Gastroesophageal sphincter (tissue), 3 donors: ENCODE data around the gene ANKRA2.

Experiments used
- EP300 ChIP-seq: sonication (generic); formaldehyde crosslinking; IDR thresholded peaks from one replicate; pipeline ENCODE4 v1.6.1; 2017; ENCODE audit warnings: antibody characterized with exemption, mild to moderate bottlenecking
- POLR2A ChIP-seq, 2 donors: fragments of 450-650 bp; IDR thresholded peaks; one replicate each; pipeline ENCODE4 v1.6.1; 2017; ENCODE audit warnings: antibody characterized with exemption in 2 of 2, mild to moderate bottlenecking in 2 of 2, moderate library complexity in 1 of 2
- POLR2AphosphoS5 ChIP-seq: sonication (generic); formaldehyde crosslinking; IDR thresholded peaks from one replicate; pipeline ENCODE4 v1.6.1; 2017; ENCODE audit warnings: antibody characterized with exemption
- TF ChIP-seq, protein P1 (sequence below), 4 experiments: fragments of 200-600 bp in 2 of 4; fragments of 450-650 bp in 2 of 4; sonication (generic) in 1 of 4; IDR thresholded peaks; one replicate each; pipeline ENCODE4 v1.5.1; 2017 to 2019; ENCODE audit warnings: antibody characterized with exemption in 4 of 4, mild to moderate bottlenecking in 2 of 4, moderate library complexity in 2 of 4

DNA sequence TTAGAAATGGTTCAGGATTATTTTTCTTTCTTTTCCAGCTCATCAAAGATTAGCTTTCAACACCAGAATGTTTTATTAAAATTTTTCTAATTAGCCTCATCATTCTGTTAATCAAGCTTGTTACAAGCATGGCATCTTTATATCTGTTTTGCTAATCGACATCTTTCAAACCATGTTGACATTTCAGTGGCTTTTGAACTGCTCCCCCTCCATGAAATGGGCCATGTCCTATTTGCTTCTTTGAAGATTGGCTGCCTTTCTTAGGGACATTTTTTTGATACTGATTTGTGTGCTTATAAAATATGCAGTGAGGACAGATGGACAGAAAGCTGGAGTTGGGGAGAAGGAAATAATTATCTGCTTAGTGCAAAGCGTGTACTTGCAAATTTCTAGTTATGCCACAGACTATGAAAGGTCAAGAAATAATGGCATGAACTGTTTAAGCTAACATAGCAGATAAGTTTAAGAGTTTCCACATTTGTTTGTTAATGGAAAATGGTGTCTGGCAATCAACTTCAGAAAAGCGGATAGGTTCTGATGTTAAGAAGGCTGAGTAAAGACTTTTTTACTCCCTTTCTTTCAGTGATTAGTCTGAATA lies 39.7 kb downstream of the ANKRA2 start:
- TF ChIP-seq, protein P1, sequence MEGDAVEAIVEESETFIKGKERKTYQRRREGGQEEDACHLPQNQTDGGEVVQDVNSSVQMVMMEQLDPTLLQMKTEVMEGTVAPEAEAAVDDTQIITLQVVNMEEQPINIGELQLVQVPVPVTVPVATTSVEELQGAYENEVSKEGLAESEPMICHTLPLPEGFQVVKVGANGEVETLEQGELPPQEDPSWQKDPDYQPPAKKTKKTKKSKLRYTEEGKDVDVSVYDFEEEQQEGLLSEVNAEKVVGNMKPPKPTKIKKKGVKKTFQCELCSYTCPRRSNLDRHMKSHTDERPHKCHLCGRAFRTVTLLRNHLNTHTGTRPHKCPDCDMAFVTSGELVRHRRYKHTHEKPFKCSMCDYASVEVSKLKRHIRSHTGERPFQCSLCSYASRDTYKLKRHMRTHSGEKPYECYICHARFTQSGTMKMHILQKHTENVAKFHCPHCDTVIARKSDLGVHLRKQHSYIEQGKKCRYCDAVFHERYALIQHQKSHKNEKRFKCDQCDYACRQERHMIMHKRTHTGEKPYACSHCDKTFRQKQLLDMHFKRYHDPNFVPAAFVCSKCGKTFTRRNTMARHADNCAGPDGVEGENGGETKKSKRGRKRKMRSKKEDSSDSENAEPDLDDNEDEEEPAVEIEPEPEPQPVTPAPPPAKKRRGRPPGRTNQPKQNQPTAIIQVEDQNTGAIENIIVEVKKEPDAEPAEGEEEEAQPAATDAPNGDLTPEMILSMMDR (IDR thresholded peaks at IDR 0.05): no peak
- TF ChIP-seq POLR2AphosphoS5: no peak
- no peak for TF ChIP-seq POLR2A (IDR thresholded peaks at IDR 0.05)
- no peak for TF ChIP-seq EP300
